Esophagus muscularis mucosa (tissue), 4 donors: ENCODE results near the gene INPP5B. TPM values are rescaled to one million over a fixed set of nuclear protein-coding genes. Genes with fewer than 3 reads are reported as not detected.
"Not testable (repeated sequence)": the region's sequence is repeated elsewhere in the genome, so short reads cannot be mapped to it uniquely, and the experiment has no call there.

ENCODE experiments used
- DNase-seq: peaks from one replicate; pipeline ENCODE4 v3.0.0-alpha.2; 2017; ENCODE audit errors: extremely low spot score
- H3K27ac ChIP-seq, 4 donors: fragments of 200-600 bp; sonication (generic); replicated peaks in 1 of 4; 1 replicate in 3 of 4; 2 replicates in 1 of 4; pipeline ENCODE4 v1.5.1; 2016 to 2019; ENCODE audit warnings: mild to moderate bottlenecking in 1 of 4
- H3K27me3 ChIP-seq, 4 donors: fragments of 200-600 bp; sonication (generic); one replicate each; pipeline versions ENCODE4 v1.5.1 to v1.6.0; 2016 to 2019
- H3K36me3 ChIP-seq, 4 donors: fragments of 200-600 bp; sonication (generic); one replicate each; pipeline ENCODE4 v1.5.1; 2016 to 2019
- H3K4me1 ChIP-seq, 4 donors: fragments of 200-600 bp; sonication (generic); one replicate each; pipeline ENCODE4 v1.5.1; 2016 to 2019
- H3K4me3 ChIP-seq, 4 donors: fragments of 200-600 bp; sonication (generic); 1 replicate in 2 of 4; 2 replicates in 2 of 4; pipeline ENCODE4 v1.5.1; 2016 to 2019; ENCODE audit warnings: mild to moderate bottlenecking in 4 of 4, moderate library complexity in 1 of 4
- H3K9me3 ChIP-seq, 4 donors: fragments of 200-600 bp; sonication (generic); 1 replicate in 3 of 4; 2 replicates in 1 of 4; pipeline ENCODE4 v1.5.1; 2016 to 2019
- CTCF ChIP-seq, 3 experiments: fragments of 200-600 bp in 2 of 3; fragments of 450-650 bp in 1 of 3; sonication (generic) in 2 of 3; IDR thresholded peaks; one replicate each; pipeline ENCODE4 v1.5.1; 2017 to 2019; ENCODE audit warnings: antibody characterized with exemption in 3 of 3, mild to moderate bottlenecking in 2 of 3, moderate library complexity in 1 of 3
- EP300 ChIP-seq: sonication (generic); formaldehyde crosslinking; IDR thresholded peaks from one replicate; pipeline ENCODE4 v1.6.1; 2017; ENCODE audit warnings: antibody characterized with exemption
- POLR2A ChIP-seq: fragments of 450-650 bp; IDR thresholded peaks from one replicate; pipeline ENCODE4 v1.6.1; 2017; ENCODE audit warnings: antibody characterized with exemption, moderate library complexity, mild to moderate bottlenecking, low read depth
- POLR2AphosphoS5 ChIP-seq, 2 donors: sonication (generic); formaldehyde crosslinking; IDR thresholded peaks; one replicate each; pipeline ENCODE4 v1.6.1; 2017; ENCODE audit warnings: antibody characterized with exemption in 2 of 2
- WGBS: methylation state at CpG from one replicate; pipeline ENCODE4 v1.1.5; 2018; 5-methylcytosine and 5-hydroxymethylcytosine counted together
- intact Hi-C: fragments of 100-400 bp; cut with DNase I; formaldehyde crosslinking; loops from one replicate; pipeline ENCODE4 v1.15.1; 2023
- total RNA-seq, 4 donors: library from RNA; depleted of rRNA; stranded (reverse); fragments of >200 nt; gene quantifications; one replicate each; pipeline versions ENCODE4 v1.1.0 to v1.2.1, GENCODE V29; 2016

The INPP5B gene
- total RNA-seq, 4 donors from 2014 or later = 31.1 to 38.9 (median 36.8) TPM

GRCh38 chr1:37905727-37906126, 41.1 kb downstream of the INPP5B start:
- Histone ChIP-seq H3K9me3 (no peaks in the 10 kb centered on the region), H3K4me1 (no peaks in the 10 kb centered on the region), H3K4me3 (no peak overlapping the region), H3K27me3 (no peaks in the 10 kb centered on the region), H3K36me3 (peaks cover 0 to 34% (median 14%) of the 10 kb centered on the region in 4 donors), H3K27ac (no peak overlapping the region)
- no peak for DNase-seq
- no peak for TF ChIP-seq EP300
- no peak for TF ChIP-seq POLR2A
- TF ChIP-seq CTCF (IDR thresholded peaks at IDR 0.05) = no peak
- TF ChIP-seq POLR2AphosphoS5 (IDR thresholded peaks at IDR 0.05) = no peak
- intact Hi-C loops = no loop called here
- WGBS = 95% methylated on average over 1 of the region's 1 CpG

- WGBS = 91% methylated on average over 6 of the region's 6 CpGs
- H3K36me3 ChIP-seq = peaks cover 0 to 32% (median 11%) of the 10 kb centered on the region in 4 donors
- H3K9me3 ChIP-seq, H3K27ac ChIP-seq, DNase-seq, H3K27me3 ChIP-seq, H3K4me1 ChIP-seq, H3K4me3 ChIP-seq, intact Hi-C loops: not testable (repeated sequence)
Measured at GRCh38 chr1:37903921-37904320, 42.9 kb downstream of the INPP5B start.

GRCh38 chr1:37902983-37903382, 43.9 kb downstream of the INPP5B start:
- no peak overlapping the region for H3K27ac ChIP-seq
- TF ChIP-seq POLR2AphosphoS5 (IDR thresholded peaks at IDR 0.05) (no peak), POLR2A (no peak), EP300 (no peak), CTCF (IDR thresholded peaks at IDR 0.05) (no peak)
- no peak for DNase-seq
- no peaks in the 10 kb centered on the region for H3K4me1 ChIP-seq
- no peak overlapping the region for H3K4me3 ChIP-seq
- H3K27me3 ChIP-seq = no peaks in the 10 kb centered on the region
- 93% methylated on average over 5 of the region's 5 CpGs for WGBS
- H3K36me3 ChIP-seq = peaks cover 0 to 32% (median 12%) of the 10 kb centered on the region in 4 donors
- H3K9me3 ChIP-seq = no peaks in the 10 kb centered on the region
- intact Hi-C loops = no loop called here

- no peaks in the 10 kb centered on the region for H3K4me1 ChIP-seq
- TF ChIP-seq CTCF (IDR thresholded peaks at IDR 0.05) (no peak), POLR2A (no peak), POLR2AphosphoS5 (IDR thresholded peaks at IDR 0.05) (no peak), EP300 (no peak)
- WGBS = 97% methylated on average over 6 of the region's 6 CpGs
- H3K4me3 ChIP-seq = no peak overlapping the region
- peaks cover 0 to 32% (median 12%) of the 10 kb centered on the region in 4 donors for H3K36me3 ChIP-seq
- H3K9me3 ChIP-seq = no peaks in the 10 kb centered on the region
- DNase-seq = no peak
- no peaks in the 10 kb centered on the region for H3K27me3 ChIP-seq
- intact Hi-C loops = no loop called here
- H3K27ac ChIP-seq = no peak overlapping the region
Measured at GRCh38 chr1:37901893-37902225, 45.0 kb downstream of the INPP5B start.

- Histone ChIP-seq H3K27ac (no peak overlapping the region), H3K4me3 (no peak overlapping the region), H3K36me3 (peaks cover 0 to 32% (median 12%) of the 10 kb centered on the region in 4 donors), H3K4me1 (no peaks in the 10 kb centered on the region), H3K9me3 (no peaks in the 10 kb centered on the region), H3K27me3 (no peaks in the 10 kb centered on the region)
- WGBS = 82% methylated on average over 7 of the region's 8 CpGs
- intact Hi-C loops = no loop called here
- TF ChIP-seq EP300 (no peak), CTCF (IDR thresholded peaks at IDR 0.05) (no peak), POLR2AphosphoS5 (IDR thresholded peaks at IDR 0.05) (no peak), POLR2A (no peak)
- no peak for DNase-seq
Measured at GRCh38 chr1:37901191-37901892, 45.5 kb downstream of the INPP5B start.

- intact Hi-C loops, H3K4me3 ChIP-seq, H3K27me3 ChIP-seq, H3K9me3 ChIP-seq, DNase-seq, H3K4me1 ChIP-seq, H3K27ac ChIP-seq: not testable (repeated sequence)
- 98% methylated on average over 3 of the region's 3 CpGs for WGBS
- H3K36me3 ChIP-seq = peaks cover 0 to 25% (median 15%) of the 10 kb centered on the region in 4 donors
Measured at GRCh38 chr1:37897563-37897962, 49.3 kb downstream of the INPP5B start.
